Spleen (tissue), 11 donors: ENCODE data around the gene CRB2. TPM values are rescaled to one million over a fixed set of nuclear protein-coding genes. Genes with fewer than 3 reads are reported as not detected.
A peak's percentile ranks its signal among the peaks of the same experiment; 100 is the strongest.
"Not testable (repeated sequence)": the region's sequence is repeated elsewhere in the genome, so short reads cannot be mapped to it uniquely, and the experiment has no call there.

Source experiments
- DNase-seq: peaks from one replicate; pipeline ENCODE4 v3.0.0-alpha.2; 2020
- H3K27ac ChIP-seq, 8 donors: fragments of 200-600 bp; sonication (generic) in 7 of 8; 1 replicate in 4 of 8; 2 replicates in 4 of 8; pipeline versions ENCODE4 v1.5.0 to v1.8.0; 2016 to 2021; ENCODE audit warnings: inconsistent platforms in 4 of 8, mild to moderate bottlenecking in 4 of 8, moderate library complexity in 1 of 8
- H3K27me3 ChIP-seq, 7 donors: fragments of 200-600 bp; sonication (generic) in 6 of 7; replicated peaks in 1 of 7; 1 replicate in 4 of 7; 2 replicates in 3 of 7; pipeline versions ENCODE4 v1.5.0 to v1.8.0; 2016 to 2021; ENCODE audit warnings: inconsistent platforms in 3 of 7, mild to moderate bottlenecking in 1 of 7
- H3K36me3 ChIP-seq, 6 donors: fragments of 200-600 bp; sonication (generic) in 5 of 6; 1 replicate in 4 of 6; 2 replicates in 2 of 6; pipeline versions ENCODE4 v1.5.0 to v1.8.0; 2016 to 2021; ENCODE audit warnings: inconsistent platforms in 2 of 6
- H3K4me1 ChIP-seq, 6 donors: fragments of 200-600 bp; sonication (generic) in 5 of 6; 1 replicate in 3 of 6; 2 replicates in 3 of 6; pipeline versions ENCODE4 v1.5.0 to v1.8.0; 2016 to 2021; ENCODE audit warnings: inconsistent platforms in 3 of 6
- H3K4me3 ChIP-seq, 8 donors: fragments of 200-600 bp; sonication (generic) in 7 of 8; 1 replicate in 4 of 8; 2 replicates in 4 of 8; pipeline versions ENCODE4 v1.5.0 to v1.8.0; 2016 to 2021; ENCODE audit warnings: inconsistent platforms in 4 of 8, mild to moderate bottlenecking in 4 of 8, moderate library complexity in 2 of 8
- H3K9me3 ChIP-seq, 8 donors: fragments of 200-600 bp; sonication (generic) in 7 of 8; 1 replicate in 4 of 8; 2 replicates in 4 of 8; pipeline versions ENCODE4 v1.5.0 to v1.8.0; 2016 to 2021; ENCODE audit warnings: inconsistent platforms in 4 of 8
- CTCF ChIP-seq, 11 experiments: fragments of 200-600 bp in 7 of 11; fragments of 450-650 bp in 4 of 11; sonication (generic) in 4 of 11; IDR thresholded peaks in 8 of 11; conservative IDR thresholded peaks in 3 of 11; 1 replicate in 7 of 11; 2 replicates in 4 of 11; pipeline versions ENCODE4 v1.4.0 to v1.8.0; 2016 to 2021; ENCODE audit warnings: antibody characterized with exemption in 11 of 11, inconsistent platforms in 4 of 11, mild to moderate bottlenecking in 1 of 11
- POLR2A ChIP-seq, 3 donors: fragments of 450-650 bp; IDR thresholded peaks; one replicate each; pipeline ENCODE4 v1.5.1; 2017; ENCODE audit warnings: antibody characterized with exemption in 3 of 3, mild to moderate bottlenecking in 1 of 3
- POLR2AphosphoS5 ChIP-seq, 3 donors: sonication (generic); formaldehyde crosslinking; IDR thresholded peaks; one replicate each; pipeline ENCODE4 v1.5.1; 2017; ENCODE audit warnings: antibody characterized with exemption in 3 of 3
- WGBS, 5 donors: extraction: QIAGEN DNeasy Blood & Tissue Kit in 3 of 5; methylation state at CpG; one replicate each; pipeline versions ENCODE4 v1.1.5 to v1.1.7; 2013 to 2018; 5-methylcytosine and 5-hydroxymethylcytosine counted together
- intact Hi-C: fragments of 100-400 bp; cut with DNase I; formaldehyde crosslinking; loops from one replicate; pipeline ENCODE4 v1.15.0; 2023; ENCODE audit warnings: low total_unique reads
- polyA plus RNA-seq, 3 donors: library from polyadenylated mRNA; stranded (reverse); fragments of 200-250 nt; gene quantifications; one replicate each; pipeline ENCODE4 v1.2.1, GENCODE V29; 2013
- total RNA-seq, 7 donors: library from RNA; depleted of rRNA in 3 of 7; stranded (reverse); fragments of >200 nt in 3 of 7; fragmentation: NEBNext Ultra II Directional in 4 of 7; extraction: Animal tissue kit (Norgen Biotek cat#: 25700) in 4 of 7; gene quantifications; one replicate each; pipeline versions ENCODE4 v1.1.0 to v1.2.1, GENCODE V29; 2016 to 2021
- donor health status: healthy with polysubstance abuse.
- donor health status: DM: no; HTN: no; CAD: no; lungs with moderate emphysema.
- donor health status: DM: no; HTN: no; CAD: no.
- donor health status: Bipolar disorder and iron deficiency.
- donor health status: healthy.
- donor health status: DM: no; HTN: no; CAD: no.
- donor health status: DM: yes; HTN: yes; CAD: no.

The CRB2 gene
- total and polyA plus RNA-seq, 10 donors: 0.34 to 3.0 (median 1.6) TPM

GRCh38 chr9:123395276-123395688, 39.3 kb downstream of the CRB2 start:
- no peaks in the 10 kb centered on the region for H3K4me1 ChIP-seq
- WGBS, 5 donors: 73 to 86% (median 77%) methylated on average over 4 to 5 of the region's 5 CpGs
- H3K9me3 ChIP-seq: peaks cover 0 to 5% (median 0%) of the 10 kb centered on the region in 8 donors
- TF ChIP-seq CTCF (IDR thresholded peaks at IDR 0.05 in 8 of 11, conservative IDR thresholded peaks at IDR 0.05 in 3 of 11) (no peak), POLR2A (IDR thresholded peaks at IDR 0.05) (no peak), POLR2AphosphoS5 (IDR thresholded peaks at IDR 0.05) (no peak)
- H3K27ac ChIP-seq: no peak overlapping the region
- no peaks in the 10 kb centered on the region for H3K27me3 ChIP-seq
- H3K36me3 ChIP-seq: peaks cover 0 to 55% (median 2%) of the 10 kb centered on the region in 6 donors
- intact Hi-C loops: no loop called here
- no peak overlapping the region for H3K4me3 ChIP-seq
- DNase-seq: no peak

- Histone ChIP-seq H3K9me3 (peaks cover 0 to 5% (median 0%) of the 10 kb centered on the region in 8 donors), H3K4me3 (no peak overlapping the region), H3K4me1 (no peaks in the 10 kb centered on the region), H3K36me3 (peaks cover 0 to 55% (median 2%) of the 10 kb centered on the region in 6 donors), H3K27me3 (no peaks in the 10 kb centered on the region), H3K27ac (no peak overlapping the region)
- no peak for DNase-seq
- intact Hi-C loops: no loop called here
- WGBS, 5 donors: 91 to 95% (median 93%) methylated on average over 17 to 24 of the region's 24 CpGs
- TF ChIP-seq POLR2A (IDR thresholded peaks at IDR 0.05): no peak
- peak in 1 of 3 donors; percentile 35 for TF ChIP-seq POLR2AphosphoS5 (IDR thresholded peaks at IDR 0.05)
These were observed 39.9 kb downstream of the CRB2 start for GRCh38 chr9:123395689-123396511.

- Histone ChIP-seq H3K36me3 (peaks cover 0 to 67% (median 3%) of the 10 kb centered on the region in 6 donors), H3K4me3 (no peak overlapping the region), H3K9me3 (peaks cover 0 to 3% (median 0%) of the 10 kb centered on the region in 8 donors), H3K4me1 (no peaks in the 10 kb centered on the region), H3K27ac (no peak overlapping the region), H3K27me3 (no peaks in the 10 kb centered on the region)
- whole genome bisulfite sequencing, 5 donors: 88 to 99% (median 96%) methylated on average over 3 to 4 of the region's 4 CpGs
- no peak for TF ChIP-seq POLR2A (IDR thresholded peaks at IDR 0.05)
- TF ChIP-seq CTCF (IDR thresholded peaks at IDR 0.05 in 8 of 11, conservative IDR thresholded peaks at IDR 0.05 in 3 of 11): no peak
- TF ChIP-seq POLR2AphosphoS5 (IDR thresholded peaks at IDR 0.05): no peak
- no peak for DNase-seq
- intact Hi-C loops: no loop called here
These were observed 42.0 kb downstream of the CRB2 start for GRCh38 chr9:123397975-123398374.

DNA sequence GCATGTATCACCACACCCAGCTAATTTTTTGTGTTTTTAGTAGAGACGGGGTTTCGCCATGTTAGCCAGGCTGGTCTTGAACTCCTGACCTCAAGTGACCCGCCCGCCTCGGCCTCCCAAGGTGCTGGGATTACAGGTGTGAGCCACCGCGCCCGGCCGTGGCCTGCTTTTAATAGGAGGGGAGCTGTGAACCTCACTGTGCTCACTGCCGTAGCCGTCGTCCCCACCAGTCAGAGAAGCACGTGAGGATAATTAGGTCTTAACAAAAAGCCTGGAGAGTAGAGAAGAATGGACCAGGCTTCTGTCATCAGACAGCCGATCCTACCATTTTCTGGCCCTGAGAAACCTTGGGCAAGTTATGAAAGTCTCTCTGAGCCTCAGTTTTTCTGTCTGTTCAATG, 42.9 kb downstream of the CRB2 start:
- H3K4me3 ChIP-seq, DNase-seq, H3K27ac ChIP-seq, H3K9me3 ChIP-seq, intact Hi-C loops, H3K4me1 ChIP-seq, H3K27me3 ChIP-seq: not testable (repeated sequence)
- WGBS, 5 donors: 91 to 96% (median 95%) methylated on average over 14 of the region's 14 CpGs
- H3K36me3 ChIP-seq: peaks cover 0 to 77% (median 5%) of the 10 kb centered on the region in 6 donors

- Histone ChIP-seq H3K36me3 (peaks cover 0 to 73% (median 5%) of the 10 kb centered on the region in 6 donors), H3K4me3 (no peak overlapping the region), H3K27ac (peak overlapping the region in 2 of 8 donors; percentile 60 to 65), H3K27me3 (no peaks in the 10 kb centered on the region), H3K9me3 (no peaks in the 10 kb centered on the region), H3K4me1 (no peaks in the 10 kb centered on the region)
- intact Hi-C loops: no loop called here
- TF ChIP-seq POLR2AphosphoS5 (IDR thresholded peaks at IDR 0.05) (no peak), CTCF (IDR thresholded peaks at IDR 0.05 in 8 of 11, conservative IDR thresholded peaks at IDR 0.05 in 3 of 11) (peak in 5 of 11 experiments; percentile 9 to 32 (median 31))
- 78 to 87% (median 83%) methylated on average over 11 of the region's 11 CpGs for WGBS, 5 donors
- DNase-seq: no peak
These were observed 43.9 kb downstream of the CRB2 start for GRCh38 chr9:123399803-123400378.
